B cell (primary cell): ENCODE results near the gene SCARB1. TPM values are rescaled to one million over a fixed set of nuclear protein-coding genes. Genes with fewer than 3 reads are reported as not detected.

Source experiments
- ATAC-seq: fragments of 200-7000 bp; cut with Tn5 transposase; one replicate; pipeline ENCODE4 v1.10.0; 2021; ENCODE audit warnings: low read depth, mild to moderate bottlenecking, moderate number of reproducible peaks, moderate library complexity
- CTCF ChIA-PET: fragments of 350-600 bp; sonication (Branson Sonifier 250); formaldehyde crosslinking; loops from one replicate; lab custom pipeline; 2021; ENCODE audit warnings: antibody characterized with exemption, inconsistent platforms; lab: Charles Lee
- POLR2A ChIA-PET: fragments of 350-600 bp; sonication (Branson Sonifier 250); formaldehyde crosslinking; loops from one replicate; lab custom pipeline; 2021; ENCODE audit warnings: antibody characterized with exemption; lab: Charles Lee
- DNase-seq: peaks from one replicate; pipeline ENCODE4 v3.0.0; 2013
- H2AFZ ChIP-seq: 2 replicates; pipeline ENCODE4 v1.6.1; 2012; ENCODE audit warnings: mild to moderate bottlenecking, low read depth, low read length; ENCODE audit not compliant: insufficient read depth, poor library complexity, severe bottlenecking
- H3K27ac ChIP-seq, 2 donors: 1 replicate in 1 of 2; 2 replicates in 1 of 2; pipeline ENCODE4 v1.5.1; 2012 to 2013; ENCODE audit warnings: low read length in 2 of 2, mild to moderate bottlenecking in 2 of 2, moderate library complexity in 1 of 2
- H3K27me3 ChIP-seq, 4 experiments: fragments of 200-600 bp in 1 of 4; sonication (generic) in 1 of 4; replicated peaks in 1 of 4; 1 replicate in 2 of 4; 2 replicates in 2 of 4; pipeline versions ENCODE4 v1.6.1 to v1.7.0; 2013 to 2016; ENCODE audit warnings: low read length in 3 of 4, mild to moderate bottlenecking in 2 of 4, mixed read lengths in 1 of 4, moderate library complexity in 1 of 4; ENCODE audit not compliant: insufficient read depth in 4 of 4, control insufficient read depth in 3 of 4; ENCODE audit errors: control extremely low read depth in 1 of 4
- H3K36me3 ChIP-seq, 2 experiments: replicated peaks in 1 of 2; 1 replicate in 1 of 2; 2 replicates in 1 of 2; pipeline versions ENCODE4 v1.6.1 to v1.7.1; 2013; ENCODE audit warnings: low read length in 1 of 2; ENCODE audit not compliant: insufficient read depth in 2 of 2, control insufficient read depth in 1 of 2; ENCODE audit errors: control extremely low read depth in 1 of 2, extremely low read depth in 1 of 2
- H3K4me1 ChIP-seq, 2 donors: fragments of 200-600 bp in 1 of 2; sonication (generic) in 1 of 2; 1 replicate in 1 of 2; 2 replicates in 1 of 2; pipeline versions ENCODE4 v1.5.1 to v1.6.1; 2013 to 2017; ENCODE audit warnings: low read length in 2 of 2; ENCODE audit not compliant: control insufficient read depth in 2 of 2, insufficient read depth in 2 of 2
- H3K4me2 ChIP-seq: replicated peaks from 2 replicates; pipeline ENCODE3; 2012; ENCODE audit warnings: mild to moderate bottlenecking, low read depth, low read length; ENCODE audit not compliant: poor library complexity, severe bottlenecking
- H3K4me3 ChIP-seq, 5 experiments: fragments of 200-600 bp in 1 of 5; sonication (generic) in 1 of 5; 1 replicate in 3 of 5; 2 replicates in 2 of 5; pipeline versions ENCODE4 v1.5.1 to v1.7.0; 2011 to 2016; ENCODE audit warnings: low read length in 4 of 5, mild to moderate bottlenecking in 4 of 5, low read depth in 2 of 5, control low read depth in 1 of 5, moderate library complexity in 1 of 5; ENCODE audit not compliant: insufficient read depth in 1 of 5; ENCODE audit errors: control extremely low read depth in 1 of 5, extremely low read depth in 1 of 5
- H3K79me2 ChIP-seq: fragments of 200-600 bp; sonication (generic); one replicate; pipeline ENCODE4 v1.6.0; 2016; ENCODE audit warnings: low read length; ENCODE audit not compliant: control insufficient read depth, insufficient read depth
- H3K9ac ChIP-seq: fragments of 200-600 bp; sonication (generic); 2 replicates; pipeline ENCODE4 v1.6.1; 2017; ENCODE audit warnings: mild to moderate bottlenecking, low read length, moderate library complexity
- H3K9me3 ChIP-seq, 3 donors: one replicate each; pipeline versions ENCODE4 v1.6.1 to v1.7.1; 2013; ENCODE audit warnings: low read length in 2 of 3; ENCODE audit not compliant: control insufficient read depth in 2 of 3, insufficient read depth in 1 of 3; ENCODE audit errors: control extremely low read depth in 1 of 3
- H4K20me1 ChIP-seq: 2 replicates; pipeline ENCODE4 v1.6.0; 2012; ENCODE audit warnings: mild to moderate bottlenecking, low read length; ENCODE audit not compliant: insufficient read depth, control insufficient read depth, poor library complexity, severe bottlenecking
- H3K27ac Mint-ChIP-seq: one replicate; pipeline ENCODE4 v1.8.0; 2021; ENCODE audit warnings: mixed read lengths
- H3K27me3 Mint-ChIP-seq: one replicate; pipeline ENCODE4 v1.8.0; 2021; ENCODE audit warnings: mixed read lengths
- H3K4me1 Mint-ChIP-seq: one replicate; pipeline ENCODE4 v1.8.0; 2021; ENCODE audit warnings: mixed read lengths
- H3K4me3 Mint-ChIP-seq: one replicate; pipeline ENCODE4 v1.8.0; 2021; ENCODE audit warnings: mixed read lengths
- H3K9me3 Mint-ChIP-seq: one replicate; pipeline ENCODE4 v1.8.0; 2022; ENCODE audit warnings: mixed read lengths; ENCODE audit not compliant: insufficient read depth
- EZH2 ChIP-seq: IDR thresholded peaks from 2 replicates; pipeline ENCODE4 v1.6.1; 2012; ENCODE audit warnings: borderline replicate concordance, low read depth, mild to moderate bottlenecking, moderate library complexity, low read length; ENCODE audit not compliant: insufficient read depth, poor library complexity, severe bottlenecking
- WGBS: methylation state at CpG from one replicate; pipeline ENCODE4 v1.1.5; 2013; ENCODE audit warnings: missing lambda C conversion rate; ENCODE audit not compliant: insufficient coverage; 5-methylcytosine and 5-hydroxymethylcytosine counted together
- intact Hi-C: fragments of 100-400 bp; cut with micrococcal nuclease; formaldehyde crosslinking; loops from one replicate; pipeline ENCODE4 v1.10.0; 2022
- polyA plus RNA-seq: library from polyadenylated mRNA; depleted of rRNA; stranded (reverse); fragments of >200 nt; gene quantifications from 2 replicates; pipeline ENCODE4 v1.2.3, GENCODE V29; 2012
- total RNA-seq, 2 donors: library from RNA; stranded (reverse); fragments of 120-200 nt in 1 of 2; gene quantifications; 1 replicate in 1 of 2; 2 replicates in 1 of 2; pipeline versions ENCODE4 v1.2.3 to v1.2.4, GENCODE V29; 2013 to 2022
- TF ChIP-seq, protein P1 (sequence below): fragments of 200-600 bp; IDR thresholded peaks from one replicate; pipeline ENCODE4 v1.8.0; 2022; ENCODE audit warnings: antibody characterized with exemption, mild to moderate bottlenecking

The SCARB1 gene
- total and polyA plus RNA-seq, 2 donors (not counting 1 experiment from before 2014, with no cell fraction given), result 26.8 to 30.7 TPM

GRCh38 chr12:124763594-124763979 lies 100.1 kb downstream of the SCARB1 start:
- Histone ChIP-seq H3K4me1 (peaks cover 4 to 8% of the 10 kb centered on the region in 2 donors), H3K27ac (no peak overlapping the region), H3K4me2 (no peak overlapping the region), H3K9me3 (peaks cover 3 to 34% (median 18%) of the 10 kb centered on the region in 3 donors), H3K36me3 (no peaks in the 10 kb centered on the region), H4K20me1 (no peaks in the 10 kb centered on the region), H2AFZ (no peak overlapping the region), H3K79me2 (no peaks in the 10 kb centered on the region), H3K27me3 (peaks cover 0 to 3% (median 0%) of the 10 kb centered on the region in 4 experiments), H3K9ac (no peak overlapping the region), H3K4me3 (no peak overlapping the region)
- WGBS, result no CpG with 5 or more reads among the region's 5 CpGs
- intact Hi-C loops, result no loop called here
- peaks cover 6% of the 10 kb centered on the region for H3K4me1 Mint-ChIP-seq
- DNase-seq (no peak), ATAC-seq (no peak)
- H3K27ac Mint-ChIP-seq, result no peak overlapping the region
- H3K4me3 Mint-ChIP-seq, result no peak overlapping the region
- ChIA-PET CTCF (interaction anchor here (1.2 to 10.1 kb wide), 4 partner anchors 393 to 726 kb away, joined by 3 to 160 read pairs (median 4); no protein-coding TSS in a partner anchor), POLR2A (no interaction called here)
- no peak for TF ChIP-seq EZH2
- TF ChIP-seq, protein P1, sequence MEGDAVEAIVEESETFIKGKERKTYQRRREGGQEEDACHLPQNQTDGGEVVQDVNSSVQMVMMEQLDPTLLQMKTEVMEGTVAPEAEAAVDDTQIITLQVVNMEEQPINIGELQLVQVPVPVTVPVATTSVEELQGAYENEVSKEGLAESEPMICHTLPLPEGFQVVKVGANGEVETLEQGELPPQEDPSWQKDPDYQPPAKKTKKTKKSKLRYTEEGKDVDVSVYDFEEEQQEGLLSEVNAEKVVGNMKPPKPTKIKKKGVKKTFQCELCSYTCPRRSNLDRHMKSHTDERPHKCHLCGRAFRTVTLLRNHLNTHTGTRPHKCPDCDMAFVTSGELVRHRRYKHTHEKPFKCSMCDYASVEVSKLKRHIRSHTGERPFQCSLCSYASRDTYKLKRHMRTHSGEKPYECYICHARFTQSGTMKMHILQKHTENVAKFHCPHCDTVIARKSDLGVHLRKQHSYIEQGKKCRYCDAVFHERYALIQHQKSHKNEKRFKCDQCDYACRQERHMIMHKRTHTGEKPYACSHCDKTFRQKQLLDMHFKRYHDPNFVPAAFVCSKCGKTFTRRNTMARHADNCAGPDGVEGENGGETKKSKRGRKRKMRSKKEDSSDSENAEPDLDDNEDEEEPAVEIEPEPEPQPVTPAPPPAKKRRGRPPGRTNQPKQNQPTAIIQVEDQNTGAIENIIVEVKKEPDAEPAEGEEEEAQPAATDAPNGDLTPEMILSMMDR, result no peak
- H3K27me3 Mint-ChIP-seq, result peaks cover 14% of the 10 kb centered on the region
- peaks cover 8% of the 10 kb centered on the region for H3K9me3 Mint-ChIP-seq

DNA sequence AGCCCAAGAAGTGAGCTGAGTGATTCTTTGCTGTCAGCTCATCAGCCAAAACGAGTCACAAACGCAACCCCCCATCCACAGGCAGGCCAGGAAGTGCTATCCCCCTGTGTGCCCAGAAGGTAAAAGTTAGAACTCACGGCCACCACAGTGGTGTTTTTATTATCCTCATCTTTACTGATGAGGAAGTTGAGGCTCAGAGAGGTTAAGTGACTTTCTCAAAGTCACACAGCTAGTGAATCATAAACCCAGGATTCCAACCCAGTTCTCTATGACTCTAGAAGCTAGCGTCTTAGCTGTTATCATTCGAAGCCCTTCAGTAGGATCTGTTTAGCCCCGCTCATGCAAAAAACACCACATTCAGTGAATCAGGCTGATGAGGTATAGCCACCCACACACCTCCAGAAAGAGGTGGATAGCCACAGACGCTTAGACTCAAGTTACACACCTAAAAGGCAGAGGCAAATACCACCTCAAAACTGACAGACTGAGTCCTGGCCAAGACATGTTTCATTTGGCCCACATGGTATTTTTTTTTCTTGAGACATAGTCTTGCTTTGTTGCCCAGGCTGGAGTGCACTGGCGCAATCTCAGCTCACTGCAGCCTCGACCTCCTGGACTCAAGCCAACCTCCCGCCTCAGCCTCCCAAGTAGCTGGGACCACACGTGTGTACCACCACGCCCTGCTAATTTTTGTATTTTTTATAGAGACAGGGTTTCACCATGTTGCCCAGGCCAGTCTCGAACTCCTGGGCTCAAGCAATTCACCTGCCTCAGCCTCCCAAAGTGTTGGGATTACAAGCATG lies 100.7 kb downstream of the SCARB1 start:
- ChIA-PET POLR2A (no interaction called here), CTCF (interaction anchor here (0.6 to 3.7 kb wide), 4 partner anchors 8 to 727 kb away, joined by 3 to 18 read pairs (median 3); no protein-coding TSS in a partner anchor)
- Histone ChIP-seq H2AFZ (no peak overlapping the region), H3K9me3 (peaks cover 3 to 35% (median 18%) of the 10 kb centered on the region in 3 donors), H3K27me3 (peaks cover 0 to 3% (median 0%) of the 10 kb centered on the region in 4 experiments), H4K20me1 (no peaks in the 10 kb centered on the region), H3K4me1 (peaks cover 4 to 8% of the 10 kb centered on the region in 2 donors), H3K27ac (no peak overlapping the region), H3K36me3 (no peaks in the 10 kb centered on the region), H3K4me2 (no peak overlapping the region), H3K9ac (no peak overlapping the region), H3K79me2 (no peaks in the 10 kb centered on the region), H3K4me3 (no peak overlapping the region)
- H3K27me3 Mint-ChIP-seq, result peaks cover 15% of the 10 kb centered on the region
- peaks cover 8% of the 10 kb centered on the region for H3K9me3 Mint-ChIP-seq
- intact Hi-C loops, result no loop called here
- no peak for ATAC-seq
- no peak overlapping the region for H3K4me3 Mint-ChIP-seq
- no peak for TF ChIP-seq EZH2
- TF ChIP-seq, protein P1, result no peak
- no peak overlapping the region for H3K27ac Mint-ChIP-seq
- H3K4me1 Mint-ChIP-seq, result peaks cover 6% of the 10 kb centered on the region
- DNase-seq, result no peak
- WGBS, result 64% methylated on average over 7 of the region's 13 CpGs
